ENCODE data around the gene KRT10. TPM values are rescaled to one million over a fixed set of nuclear protein-coding genes. Genes with fewer than 3 reads are reported as not detected.
"Not testable (repeated sequence)": the region's sequence is repeated elsewhere in the genome, so short reads cannot be mapped to it uniquely, and the experiment has no call there.

KRT10 gene
- total RNA-seq (10 to 100 TPM in 1 of 2 donors, 1 to 10 TPM in 1; 4.3 to 17.5 TPM), polyA plus RNA-seq (ENCODE audit: insufficient read length in 2 of 2) (10 to 100 TPM; 62.6 to 65.0 TPM)
- long read RNA-seq, donor 1, transcript KRT10-202 (2 exons, 583 nt): major isoform, 7 of 101 reads
- long read RNA-seq, donor 1, partial matches to known transcripts: 89 of 101 reads
- long read RNA-seq, donor 1, other reads (novel, unspliced or antisense): 5 of 101 reads
- long read RNA-seq, donor 2, partial matches to known transcripts: 47 of 51 reads
- long read RNA-seq, donor 2, other reads (novel, unspliced or antisense): 0 of 51 reads
- long read RNA-seq, donor 3, transcript KRT10-202 (2 exons, 583 nt): major isoform, 7 of 56 reads
- long read RNA-seq, donor 3, partial matches to known transcripts: 49 of 56 reads
- long read RNA-seq, donor 3, other reads (novel, unspliced or antisense): 0 of 56 reads
- long read RNA-seq, donor 4, partial matches to known transcripts: 89 of 92 reads
- long read RNA-seq, donor 4, other reads (novel, unspliced or antisense): 0 of 92 reads

DNA sequence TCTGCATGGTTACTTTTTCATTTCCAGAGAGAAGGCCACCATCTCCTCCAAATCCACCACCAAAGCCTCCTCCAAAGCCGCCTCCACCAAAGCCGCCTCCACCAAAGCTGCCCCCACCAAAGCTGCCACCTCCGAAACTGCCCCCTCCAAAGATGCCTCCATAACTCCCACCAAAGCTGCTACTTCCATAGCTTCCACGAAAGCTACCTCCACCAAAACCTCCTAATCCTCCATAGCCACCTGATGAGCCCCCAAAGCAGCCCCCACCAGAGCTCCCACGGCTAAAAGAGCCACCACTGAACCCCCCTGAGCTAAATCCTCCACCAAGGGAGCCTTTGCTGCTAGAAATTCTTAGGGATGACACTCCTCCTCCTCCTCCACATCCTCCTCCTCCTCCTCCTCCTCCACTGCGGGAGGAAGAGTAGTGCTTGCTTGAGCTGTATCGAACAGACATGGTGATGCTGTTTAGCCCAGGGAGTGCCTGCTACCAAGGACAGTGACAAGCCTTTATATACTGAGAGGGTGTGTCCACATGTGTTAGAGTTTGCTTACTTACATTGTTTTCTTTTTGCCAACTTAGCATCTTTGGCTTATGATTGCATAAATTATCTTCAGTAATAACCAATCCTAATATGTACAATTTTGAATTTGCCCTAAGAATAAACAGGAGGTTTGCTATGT is at the start of gene KRT10:
TSS of gene KRT10 (minus strand) at position 483 of the 681 bp plus-strand sequence. CDS start at position 454, 29 bp downstream.
- Histone ChIP-seq H3K9me3 (ENCODE audit: control insufficient read depth, insufficient read depth, low read length) (no peaks in the 10 kb centered on the region), H3K27ac (ENCODE audit: low read depth, low read length) (no peak within 1 kb of the TSS), H3K27me3 (ENCODE audit: control insufficient read depth, insufficient read depth, low read length) (no peaks in the 10 kb centered on the region), H3K4me1 (ENCODE audit: control insufficient read depth, insufficient read depth, low read length) (no peaks in the 10 kb centered on the region), H3K4me3 (ENCODE audit: low read depth, low read length) (no peak within 1 kb of the TSS), H3K36me3 (ENCODE audit: control insufficient read depth, insufficient read depth, low read length) (peaks cover 6% of the 10 kb centered on the region)
- DNase-seq (ENCODE audit: low read depth in 4 of 6, low spot score in 6 of 6): no peak
- 94% methylated on average over 5 of the region's 7 CpGs for WGBS (ENCODE audit: insufficient coverage)

DNA sequence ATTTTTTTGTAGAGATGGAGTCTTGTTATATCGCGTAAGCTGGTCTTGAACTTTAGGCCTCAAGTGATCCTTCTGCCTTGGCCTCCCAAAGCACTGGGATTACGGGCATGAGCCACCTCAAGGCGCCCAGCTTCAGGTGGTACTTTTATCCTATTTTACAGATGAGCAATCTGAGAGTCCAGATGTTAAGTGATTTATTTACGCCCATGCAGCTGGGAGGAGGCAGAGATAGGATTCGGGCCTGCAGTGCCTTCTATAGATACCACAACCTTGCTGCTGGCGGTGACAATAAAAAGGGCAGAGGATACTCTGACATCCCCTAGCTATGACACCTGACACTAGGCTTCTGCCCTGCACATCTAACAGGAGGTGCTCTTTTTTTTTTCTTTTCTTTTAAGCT is 48.9 kb upstream of the KRT10 start:
- Histone ChIP-seq H3K4me1 (ENCODE audit: control insufficient read depth, insufficient read depth, low read length) (no peaks in the 10 kb centered on the region), H3K9me3 (ENCODE audit: control insufficient read depth, insufficient read depth, low read length) (no peaks in the 10 kb centered on the region), H3K27ac (ENCODE audit: low read depth, low read length) (no peak overlapping the region), H3K4me3 (ENCODE audit: low read depth, low read length) (no peak overlapping the region), H3K27me3 (ENCODE audit: control insufficient read depth, insufficient read depth, low read length) (no peaks in the 10 kb centered on the region), H3K36me3 (ENCODE audit: control insufficient read depth, insufficient read depth, low read length) (no peaks in the 10 kb centered on the region)
- WGBS (ENCODE audit: insufficient coverage): 80% methylated on average over 3 of the region's 7 CpGs
- no peak for DNase-seq (ENCODE audit: low read depth in 4 of 6, low spot score in 6 of 6)

DNA sequence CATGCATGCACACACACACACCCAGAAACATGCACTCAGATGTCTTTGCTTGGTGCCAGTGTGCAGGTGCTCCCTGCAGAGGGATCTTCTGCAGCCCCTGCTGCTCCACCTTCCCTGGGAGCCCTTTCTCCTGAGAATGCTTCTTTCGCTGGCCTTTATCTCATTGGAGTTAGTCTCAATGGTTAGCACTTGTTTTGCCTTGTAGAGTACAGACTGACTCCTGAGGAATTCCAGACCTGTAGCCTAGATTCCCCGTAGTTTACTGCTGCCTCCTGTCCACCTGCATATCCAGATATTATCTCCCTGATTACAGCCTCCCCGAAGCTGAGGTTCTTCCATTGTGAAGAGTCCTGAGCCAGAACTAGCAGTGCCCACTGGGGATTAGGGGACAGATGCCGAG is 47.7 kb upstream of the KRT10 start:
- no peak overlapping the region for H3K27ac ChIP-seq (ENCODE audit: low read depth, low read length)
- no peaks in the 10 kb centered on the region for H3K36me3 ChIP-seq (ENCODE audit: control insufficient read depth, insufficient read depth, low read length)
- H3K27me3 ChIP-seq (ENCODE audit: control insufficient read depth, insufficient read depth, low read length): no peaks in the 10 kb centered on the region
- WGBS (ENCODE audit: insufficient coverage): 61% methylated on average over 2 of the region's 4 CpGs
- H3K4me3 ChIP-seq (ENCODE audit: low read depth, low read length): no peak overlapping the region
- no peaks in the 10 kb centered on the region for H3K4me1 ChIP-seq (ENCODE audit: control insufficient read depth, insufficient read depth, low read length)
- H3K9me3 ChIP-seq (ENCODE audit: control insufficient read depth, insufficient read depth, low read length): no peaks in the 10 kb centered on the region
- DNase-seq (ENCODE audit: low read depth in 4 of 6, low spot score in 6 of 6): no peak

DNA sequence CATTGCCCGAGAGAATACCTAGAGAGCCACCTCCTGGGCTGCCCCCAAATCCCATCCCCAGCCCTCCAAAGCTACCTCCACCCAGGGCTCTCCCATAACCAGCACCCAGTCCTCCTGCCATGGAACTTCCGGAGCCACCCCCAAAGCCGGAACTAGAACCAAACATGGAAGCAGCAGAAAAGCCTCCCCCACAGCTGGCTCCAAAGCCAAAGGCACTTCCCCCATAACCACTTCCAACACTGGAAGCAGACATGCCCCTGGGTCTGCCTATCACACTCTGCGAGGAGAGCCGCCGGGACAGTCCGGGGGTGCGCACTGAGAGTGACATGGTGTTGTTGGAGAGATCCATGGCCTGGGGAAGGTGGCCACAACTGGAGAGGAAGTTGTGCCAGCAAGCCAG is 44.4 kb upstream of the KRT10 start, which contains the start of gene KRT12:
TSS of gene KRT12 (minus strand) at position 386 of the 400 bp plus-strand sequence. CDS start at position 349, 37 bp downstream.
- no peak for DNase-seq (ENCODE audit: low read depth in 4 of 6, low spot score in 6 of 6)
- 95% methylated on average over 2 of the region's 8 CpGs for whole genome bisulfite sequencing (ENCODE audit: insufficient coverage)
- Histone ChIP-seq H3K36me3 (ENCODE audit: control insufficient read depth, insufficient read depth, low read length) (no peaks in the 10 kb centered on the region), H3K27me3 (ENCODE audit: control insufficient read depth, insufficient read depth, low read length) (peaks cover 3% of the 10 kb centered on the region), H3K4me3 (ENCODE audit: low read depth, low read length) (no peak within 1 kb of the TSS), H3K9me3 (ENCODE audit: control insufficient read depth, insufficient read depth, low read length) (no peaks in the 10 kb centered on the region), H3K4me1 (ENCODE audit: control insufficient read depth, insufficient read depth, low read length) (no peaks in the 10 kb centered on the region), H3K27ac (ENCODE audit: low read depth, low read length) (no peak within 1 kb of the TSS)

DNA sequence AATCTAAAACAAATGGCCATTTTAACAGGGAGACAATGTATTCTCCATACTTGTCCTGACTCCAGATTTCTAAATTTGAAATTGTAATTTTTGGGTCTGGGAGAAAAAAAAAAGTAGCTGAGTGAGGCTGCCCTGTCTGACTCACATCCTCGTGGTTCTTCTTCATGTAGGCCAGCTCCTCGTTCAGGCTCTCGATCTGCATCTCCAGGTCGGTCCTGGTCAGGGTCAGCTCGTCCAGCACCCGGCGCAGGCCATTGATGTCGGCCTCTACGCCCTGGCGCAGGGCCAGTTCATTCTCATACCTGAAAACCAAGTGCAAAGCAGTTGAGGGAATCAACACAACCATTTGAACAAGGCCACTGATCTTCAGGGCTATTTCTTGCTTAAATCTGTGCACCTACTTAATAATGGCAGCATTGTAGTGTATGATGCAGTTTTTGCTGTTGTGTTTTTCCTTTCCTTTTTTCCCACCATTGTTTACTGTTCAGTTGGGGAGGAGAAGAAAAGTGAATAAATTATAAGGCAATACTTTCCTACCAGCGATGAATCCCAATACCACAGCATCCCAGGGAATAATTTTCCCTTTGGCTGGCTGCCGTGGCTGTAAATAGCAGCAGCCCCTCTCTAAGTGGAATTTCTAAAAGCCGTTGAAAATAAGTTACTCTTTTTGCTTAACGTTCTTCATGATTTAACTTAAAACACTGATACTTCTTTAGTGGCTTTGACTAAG is 42.4 kb upstream of the KRT10 start:
- Histone ChIP-seq H3K27ac (ENCODE audit: low read depth, low read length) (no peak overlapping the region), H3K9me3 (ENCODE audit: control insufficient read depth, insufficient read depth, low read length) (no peaks in the 10 kb centered on the region), H3K4me3 (ENCODE audit: low read depth, low read length) (no peak overlapping the region), H3K36me3 (ENCODE audit: control insufficient read depth, insufficient read depth, low read length) (no peaks in the 10 kb centered on the region), H3K27me3 (ENCODE audit: control insufficient read depth, insufficient read depth, low read length) (peaks cover 3% of the 10 kb centered on the region), H3K4me1 (ENCODE audit: control insufficient read depth, insufficient read depth, low read length) (no peaks in the 10 kb centered on the region)
- peak in 2 of 6 donors; percentile 15 to 71 for DNase-seq (ENCODE audit: low read depth in 4 of 6, low spot score in 6 of 6)
- 86% methylated on average over 11 of the region's 14 CpGs for WGBS (ENCODE audit: insufficient coverage)

DNA sequence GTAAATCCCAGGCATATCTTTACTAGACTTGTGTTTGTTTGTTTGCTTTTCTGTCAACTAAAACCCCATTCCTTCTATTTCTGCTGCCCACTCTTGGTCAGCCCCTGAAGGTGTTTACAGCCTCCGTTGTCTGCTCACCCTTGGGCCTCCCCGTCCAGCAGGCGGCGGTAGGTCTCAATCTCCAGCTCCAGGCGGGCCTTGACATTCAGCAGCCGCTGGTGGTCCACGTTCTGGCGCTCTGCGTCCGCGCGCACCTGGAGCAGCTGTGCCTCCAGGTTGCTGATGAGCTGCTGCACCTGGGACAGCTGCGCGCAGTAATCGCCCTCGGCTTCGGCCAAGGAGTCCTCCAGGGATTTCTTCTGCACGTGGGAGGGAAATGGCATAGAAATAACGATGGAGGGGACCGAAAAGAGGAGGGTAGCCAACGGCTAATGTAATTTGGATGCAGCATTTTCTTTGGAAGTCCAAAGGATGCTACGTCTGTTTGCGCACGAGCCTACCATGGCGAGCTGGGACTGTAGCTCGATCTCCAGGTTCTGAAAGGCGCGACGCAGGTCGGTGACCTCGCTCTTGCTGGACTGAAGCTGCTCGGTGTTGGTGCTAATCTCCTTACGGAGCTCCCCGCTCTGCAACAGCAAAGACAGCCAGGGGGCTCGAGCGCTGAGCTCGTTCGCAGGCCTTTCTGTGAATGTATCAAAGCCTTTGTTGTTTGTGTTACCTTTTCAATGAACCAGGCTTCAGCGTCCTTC is 40.7 kb upstream of the KRT10 start:
- H3K27me3 ChIP-seq (ENCODE audit: control insufficient read depth, insufficient read depth, low read length): peaks cover 3% of the 10 kb centered on the region
- H3K27ac ChIP-seq (ENCODE audit: low read depth, low read length): no peak overlapping the region
- DNase-seq (ENCODE audit: low read depth in 4 of 6, low spot score in 6 of 6): peak in 1 of 6 donors; percentile 36
- H3K36me3 ChIP-seq (ENCODE audit: control insufficient read depth, insufficient read depth, low read length): no peaks in the 10 kb centered on the region
- H3K9me3 ChIP-seq (ENCODE audit: control insufficient read depth, insufficient read depth, low read length): no peaks in the 10 kb centered on the region
- H3K4me3 ChIP-seq (ENCODE audit: low read depth, low read length): no peak overlapping the region
- no peaks in the 10 kb centered on the region for H3K4me1 ChIP-seq (ENCODE audit: control insufficient read depth, insufficient read depth, low read length)
- WGBS (ENCODE audit: insufficient coverage): 37% methylated on average over 39 of the region's 39 CpGs

DNA sequence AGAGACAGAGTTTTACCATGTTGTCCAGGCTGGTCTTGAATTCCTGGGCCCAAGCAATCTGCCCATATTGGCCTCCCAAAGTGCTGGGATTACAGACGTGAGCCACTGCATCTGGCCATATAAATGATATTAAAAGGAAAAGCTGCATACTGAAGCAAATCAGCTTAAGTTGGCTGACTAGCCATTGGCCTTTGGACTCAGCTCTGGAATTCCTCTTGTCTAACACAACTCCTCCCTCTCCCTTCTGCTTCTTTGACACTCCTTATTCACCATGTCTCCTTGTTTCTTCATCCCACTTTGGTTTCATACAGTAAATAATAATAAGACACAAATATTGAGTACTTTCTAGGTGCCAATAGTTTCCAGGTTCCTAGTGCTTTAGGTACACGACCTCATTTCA is 37.1 kb upstream of the KRT10 start:
- H3K36me3 ChIP-seq (ENCODE audit: control insufficient read depth, insufficient read depth, low read length): no peaks in the 10 kb centered on the region
- no peaks in the 10 kb centered on the region for H3K4me1 ChIP-seq (ENCODE audit: control insufficient read depth, insufficient read depth, low read length)
- WGBS (ENCODE audit: insufficient coverage): 83% methylated on average over 1 of the region's 2 CpGs
- H3K9me3 ChIP-seq (ENCODE audit: control insufficient read depth, insufficient read depth, low read length): no peaks in the 10 kb centered on the region
- no peak for DNase-seq (ENCODE audit: low read depth in 4 of 6, low spot score in 6 of 6)
- no peak overlapping the region for H3K4me3 ChIP-seq (ENCODE audit: low read depth, low read length)
- H3K27me3 ChIP-seq (ENCODE audit: control insufficient read depth, insufficient read depth, low read length): peaks cover 3% of the 10 kb centered on the region
- H3K27ac ChIP-seq (ENCODE audit: low read depth, low read length): no peak overlapping the region

DNA sequence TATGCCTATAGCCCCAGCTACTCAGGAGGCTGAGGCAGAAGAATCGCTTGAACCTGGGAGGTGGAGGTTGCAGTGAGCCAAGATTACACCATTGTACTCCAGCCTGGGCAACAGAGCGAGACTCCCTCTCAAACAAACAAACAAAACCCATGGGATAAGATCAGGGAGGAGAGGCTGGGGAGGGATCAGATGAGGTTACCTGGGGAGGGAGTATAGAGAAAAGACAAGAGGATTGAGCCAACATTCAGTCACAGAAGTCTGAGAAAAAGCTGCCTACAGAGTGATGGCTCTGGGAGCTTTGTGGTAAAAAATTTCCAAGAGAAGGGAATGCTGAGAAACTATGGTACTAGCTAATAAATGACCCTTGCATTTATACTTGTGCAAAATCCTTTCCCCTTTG is 36.3 kb upstream of the KRT10 start:
- H3K27me3 ChIP-seq (ENCODE audit: control insufficient read depth, insufficient read depth, low read length); H3K27ac ChIP-seq (ENCODE audit: low read depth, low read length); H3K9me3 ChIP-seq (ENCODE audit: control insufficient read depth, insufficient read depth, low read length); DNase-seq (ENCODE audit: low read depth in 4 of 6, low spot score in 6 of 6); H3K4me1 ChIP-seq (ENCODE audit: control insufficient read depth, insufficient read depth, low read length); H3K4me3 ChIP-seq (ENCODE audit: low read depth, low read length); H3K36me3 ChIP-seq (ENCODE audit: control insufficient read depth, insufficient read depth, low read length): not testable (repeated sequence)
- WGBS (ENCODE audit: insufficient coverage): no CpG with 5 or more reads among the region's 2 CpGs

DNA sequence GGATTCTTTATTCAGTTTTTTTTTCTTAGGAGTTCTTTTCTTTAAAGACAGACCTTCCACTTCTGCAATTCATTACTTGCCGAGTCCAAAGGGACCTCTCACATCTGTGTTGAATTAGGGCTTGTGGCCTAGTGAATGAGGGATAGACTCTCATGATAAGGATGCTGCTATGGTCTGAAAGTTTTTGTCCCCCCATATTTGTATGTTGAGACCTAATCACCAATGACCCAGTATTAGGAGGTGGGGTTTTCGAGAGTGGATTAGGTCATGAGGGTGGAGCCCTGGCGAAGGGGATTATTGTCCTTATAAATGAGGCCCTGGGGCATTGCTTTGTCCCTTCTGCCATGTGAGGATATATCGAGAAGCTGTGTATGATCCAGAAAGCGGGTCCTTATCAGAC is 35.1 kb upstream of the KRT10 start:
- DNase-seq (ENCODE audit: low read depth in 4 of 6, low spot score in 6 of 6): peak in 1 of 6 donors; percentile 25
- 50% methylated on average over 1 of the region's 5 CpGs for WGBS (ENCODE audit: insufficient coverage)

More for the DNA sequence above, 35.1 kb upstream of the KRT10 start:
- H3K4me3 ChIP-seq (ENCODE audit: low read depth, low read length): no peak overlapping the region
- H3K36me3 ChIP-seq (ENCODE audit: control insufficient read depth, insufficient read depth, low read length): no peaks in the 10 kb centered on the region
- H3K9me3 ChIP-seq (ENCODE audit: control insufficient read depth, insufficient read depth, low read length): no peaks in the 10 kb centered on the region
- H3K27me3 ChIP-seq (ENCODE audit: control insufficient read depth, insufficient read depth, low read length): no peaks in the 10 kb centered on the region
- H3K27ac ChIP-seq (ENCODE audit: low read depth, low read length): no peak overlapping the region
- no peaks in the 10 kb centered on the region for H3K4me1 ChIP-seq (ENCODE audit: control insufficient read depth, insufficient read depth, low read length)

Measured in spinal cord (tissue), 10 donors.